ENCODE measurements around the gene MEGF8.

MEGF8 gene

DNA sequence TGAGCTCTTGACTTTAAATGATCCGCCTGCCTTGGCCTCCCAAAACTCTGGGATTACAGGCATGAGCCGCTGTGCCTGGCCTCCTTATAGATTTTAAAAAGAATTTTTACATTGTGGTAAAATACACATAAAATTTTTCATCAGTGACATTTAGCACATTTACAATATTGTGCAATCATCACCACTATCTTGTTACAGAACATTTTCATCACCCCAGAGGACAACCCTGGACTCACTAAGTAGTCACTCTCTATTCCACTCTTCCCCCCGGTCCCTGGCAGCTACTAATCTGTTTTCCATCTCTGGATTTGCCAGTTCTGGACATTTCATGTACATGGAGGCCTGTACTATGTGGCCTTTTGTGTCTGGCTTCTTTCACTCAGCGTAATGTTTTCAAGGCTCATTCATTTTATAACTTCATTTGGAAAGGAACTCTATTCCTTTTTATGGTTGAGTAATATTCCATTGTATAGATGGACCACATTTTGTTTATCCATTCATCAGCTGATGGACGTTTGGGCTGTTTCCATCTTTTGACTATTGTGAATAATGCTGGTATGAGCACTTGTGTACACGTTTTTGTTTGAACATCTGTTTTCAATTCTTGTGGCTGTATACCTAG is 19.9 kb downstream of the MEGF8 start:
- no peak overlapping the region for H3K4me3 ChIP-seq (ENCODE audit: control insufficient read depth, low read depth, low read length)
- TF ChIP-seq CTCF (IDR thresholded peaks at IDR 0.05; ENCODE audit: control insufficient read depth, insufficient read depth, low read depth, low read length, missing control alignments), result no peak
- DNase-seq (ENCODE audit: low read depth), result peak; percentile 37

DNA sequence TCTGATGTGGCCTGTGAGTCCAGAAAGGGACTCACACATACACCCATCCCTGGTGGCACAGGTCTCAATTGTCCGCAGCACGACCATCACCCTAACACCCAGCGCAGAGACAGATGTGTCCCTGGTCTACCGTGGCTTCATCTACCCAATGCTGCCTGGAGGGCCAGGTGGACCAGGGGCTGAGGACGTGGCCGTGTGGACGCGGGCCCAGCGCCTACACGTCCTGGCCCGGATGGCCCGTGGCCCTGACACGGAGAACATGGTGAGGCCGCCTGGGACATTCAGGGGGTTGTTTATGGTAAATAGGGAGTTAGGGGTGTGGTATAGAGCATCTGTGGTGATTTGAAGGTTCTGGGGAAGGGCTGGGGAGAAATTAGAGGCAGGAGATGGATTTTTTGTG is 22.8 kb downstream of the MEGF8 start:
- H3K4me3 ChIP-seq (ENCODE audit: control insufficient read depth, low read depth, low read length), result no peak overlapping the region
- no peak for TF ChIP-seq CTCF (IDR thresholded peaks at IDR 0.05; ENCODE audit: control insufficient read depth, insufficient read depth, low read depth, low read length, missing control alignments)

GRCh38 chr19:42349378-42350107 is 24.1 kb downstream of the MEGF8 start:
- DNase-seq (ENCODE audit: low read depth), result no peak
- no peak overlapping the region for H3K4me3 ChIP-seq (ENCODE audit: control insufficient read depth, low read depth, low read length)
- no peak for TF ChIP-seq CTCF (IDR thresholded peaks at IDR 0.05; ENCODE audit: control insufficient read depth, insufficient read depth, low read depth, low read length, missing control alignments)

More for the DNA sequence above, 22.8 kb downstream of the MEGF8 start:
- DNase-seq (ENCODE audit: low read depth), result no peak

GRCh38 chr19:42350417-42350816 is 25.0 kb downstream of the MEGF8 start:
- no peak overlapping the region for H3K4me3 ChIP-seq (ENCODE audit: control insufficient read depth, low read depth, low read length)
- DNase-seq (ENCODE audit: low read depth), result no peak
- TF ChIP-seq CTCF (IDR thresholded peaks at IDR 0.05; ENCODE audit: control insufficient read depth, insufficient read depth, low read depth, low read length, missing control alignments), result no peak

GRCh38 chr19:42351079-42351735 is 25.8 kb downstream of the MEGF8 start:
- H3K4me3 ChIP-seq (ENCODE audit: control insufficient read depth, low read depth, low read length), result no peak overlapping the region
- DNase-seq (ENCODE audit: low read depth), result no peak
- no peak for TF ChIP-seq CTCF (IDR thresholded peaks at IDR 0.05; ENCODE audit: control insufficient read depth, insufficient read depth, low read depth, low read length, missing control alignments)

DNA sequence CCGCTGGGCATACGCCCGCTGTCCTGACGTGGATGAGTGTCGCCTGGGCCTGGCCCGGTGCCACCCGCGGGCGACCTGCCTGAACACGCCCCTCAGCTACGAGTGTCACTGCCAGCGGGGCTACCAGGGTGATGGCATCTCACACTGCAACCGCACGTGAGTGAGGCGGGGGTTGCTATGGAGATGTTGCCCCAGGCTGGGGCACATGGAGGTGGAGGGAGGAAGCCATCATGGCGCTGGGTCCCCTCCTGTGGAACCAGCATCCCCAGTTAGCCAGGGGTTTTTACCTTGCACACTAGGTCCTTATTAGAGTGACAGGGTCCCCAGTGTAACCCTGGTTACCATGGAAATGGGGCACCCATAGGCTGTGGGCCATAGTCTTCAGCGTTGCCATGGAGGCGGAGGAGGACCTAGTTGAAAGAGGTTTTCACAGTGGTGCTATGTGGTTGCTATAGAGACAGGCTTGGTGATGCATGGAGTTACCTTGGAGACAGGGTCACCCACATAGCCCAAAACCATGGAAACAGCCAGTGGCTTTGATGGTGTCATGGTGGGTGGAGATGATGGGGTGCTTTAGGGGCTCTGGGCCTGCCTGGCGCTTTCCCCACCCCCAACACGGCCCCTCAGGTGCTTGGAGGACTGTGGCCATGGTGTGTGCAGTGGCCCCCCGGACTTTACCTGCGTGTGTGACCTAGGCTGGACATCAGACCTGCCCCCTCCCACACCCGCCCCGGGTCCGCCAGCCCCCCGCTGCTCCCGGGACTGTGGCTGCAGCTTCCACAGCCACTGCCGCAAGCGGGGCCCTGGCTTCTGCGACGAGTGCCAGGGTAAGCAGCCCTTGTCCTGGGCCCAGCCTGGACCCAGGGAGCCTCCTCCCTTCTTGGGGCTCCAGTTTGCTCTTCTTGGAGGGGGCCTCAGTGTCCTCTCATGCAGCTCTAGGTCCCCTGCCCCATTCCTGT is 27.1 kb downstream of the MEGF8 start:
- no peak for TF ChIP-seq CTCF (IDR thresholded peaks at IDR 0.05; ENCODE audit: control insufficient read depth, insufficient read depth, low read depth, low read length, missing control alignments)
- no peak overlapping the region for H3K4me3 ChIP-seq (ENCODE audit: control insufficient read depth, low read depth, low read length)
- DNase-seq (ENCODE audit: low read depth), result no peak
